H1 (cell line): ENCODE results near the gene CDH26. TPM values are rescaled to one million over a fixed set of nuclear protein-coding genes. Genes with fewer than 3 reads are reported as not detected.

Source experiments
- CTCF ChIA-PET: fragments of 300-600 bp; sonication (Branson Sonifier 250); formaldehyde crosslinking; loops from one replicate; lab custom pipeline; 2021; ENCODE audit not compliant: partially characterized antibody; lab: Charles Lee
- POLR2A ChIA-PET: fragments of 300-600 bp; sonication (Branson Sonifier 250); formaldehyde crosslinking; loops from one replicate; lab custom pipeline; 2021; ENCODE audit warnings: inconsistent platforms; ENCODE audit not compliant: partially characterized antibody; lab: Charles Lee
- DNase-seq, 2 experiments: peaks; one replicate each; pipeline versions ENCODE4 v3.0.0 to v3.0.0-alpha.2; 2010 to 2022; ENCODE audit warnings: low spot score in 2 of 2, low read depth in 1 of 2, mixed read lengths in 1 of 2
- FAIRE-seq: peaks from 2 replicates; lab custom pipeline; 2011; peaks lifted over from hg19 to GRCh38; lab: Jason Lieb, UNC
- H2AFZ ChIP-seq: 2 replicates; pipeline ENCODE4 v1.8.1; 2012; ENCODE audit warnings: low read length, inconsistent platforms
- H2AK5ac ChIP-seq: 2 replicates; pipeline ENCODE4 v1.6.1; 2013; ENCODE audit warnings: low read depth, low read length
- H2BK120ac ChIP-seq: replicated peaks from 2 replicates; pipeline ENCODE3; 2013; ENCODE audit warnings: low read depth, low read length, inconsistent platforms
- H2BK12ac ChIP-seq: 2 replicates; pipeline ENCODE4 v1.6.1; 2013; ENCODE audit warnings: low read depth, low read length
- H2BK15ac ChIP-seq: 2 replicates; pipeline ENCODE4 v1.6.1; 2013; ENCODE audit warnings: low read length
- H2BK20ac ChIP-seq: 2 replicates; pipeline ENCODE4 v1.6.1; 2013; ENCODE audit warnings: low read length
- H2BK5ac ChIP-seq: 2 replicates; pipeline ENCODE4 v1.6.1; 2013; ENCODE audit warnings: low read depth, low read length
- H3K14ac ChIP-seq: 2 replicates; pipeline ENCODE4 v1.6.1; 2013; ENCODE audit warnings: inconsistent platforms; ENCODE audit not compliant: insufficient read length
- H3K18ac ChIP-seq: 2 replicates; pipeline ENCODE4 v1.6.1; 2013; ENCODE audit warnings: low read length; ENCODE audit errors: extremely low read depth
- H3K23ac ChIP-seq: 2 replicates; pipeline ENCODE4 v1.6.1; 2013; ENCODE audit warnings: inconsistent platforms; ENCODE audit not compliant: insufficient read length
- H3K23me2 ChIP-seq: 2 replicates; pipeline ENCODE4 v1.6.1; 2013; ENCODE audit warnings: low read depth, low read length
- H3K27ac ChIP-seq: 2 replicates; pipeline ENCODE4 v1.6.1; 2011; ENCODE audit warnings: low read depth, low read length, inconsistent platforms
- H3K27me3 ChIP-seq, 4 experiments: replicated peaks in 1 of 4; 1 replicate in 1 of 4; 2 replicates in 3 of 4; pipeline versions ENCODE4 v1.6.1 to v1.8.1; 2011 to 2013; ENCODE audit warnings: low read length in 3 of 4, mild to moderate bottlenecking in 3 of 4, inconsistent platforms in 2 of 4, mixed read lengths in 2 of 4, moderate library complexity in 1 of 4; ENCODE audit not compliant: control insufficient read depth in 3 of 4, insufficient read depth in 3 of 4; ENCODE audit errors: extremely low read depth in 1 of 4
- H3K36me3 ChIP-seq, 4 experiments: 2 replicates each; pipeline versions ENCODE4 v1.6.1 to v1.8.1; 2011 to 2013; ENCODE audit warnings: mild to moderate bottlenecking in 4 of 4, low read length in 3 of 4, moderate library complexity in 2 of 4, control low read depth in 1 of 4, inconsistent platforms in 1 of 4; ENCODE audit not compliant: insufficient read depth in 4 of 4, control insufficient read depth in 2 of 4
- H3K4ac ChIP-seq: replicated peaks from 2 replicates; pipeline ENCODE3; 2013; ENCODE audit warnings: low read length, low read depth, mixed read lengths, inconsistent platforms; ENCODE audit not compliant: insufficient read length
- H3K4me1 ChIP-seq, 4 experiments: replicated peaks in 1 of 4; 1 replicate in 1 of 4; 2 replicates in 3 of 4; pipeline versions ENCODE4 v1.6.1 to v1.8.1; 2011 to 2013; ENCODE audit warnings: low read length in 3 of 4, inconsistent platforms in 2 of 4, mixed read lengths in 1 of 4; ENCODE audit not compliant: insufficient read depth in 4 of 4, control insufficient read depth in 3 of 4
- H3K4me2 ChIP-seq, 2 experiments: 2 replicates each; pipeline versions ENCODE4 v1.6.1 to v1.8.1; 2011 to 2013; ENCODE audit warnings: low read depth in 2 of 2, low read length in 2 of 2, control low read depth in 1 of 2, inconsistent platforms in 1 of 2, mild to moderate bottlenecking in 1 of 2; ENCODE audit not compliant: insufficient read depth in 1 of 2
- H3K4me3 ChIP-seq, 4 experiments: fragments of 200-600, 300-600 bp in 1 of 4; sonication (generic), shearing (Covaris generic), sonication (Bioruptor Twin) in 1 of 4; 2 replicates each; pipeline versions ENCODE4 v1.5.1 to v1.8.1; 2011 to 2016; ENCODE audit warnings: low read length in 4 of 4, low read depth in 3 of 4, control low read depth in 2 of 4, inconsistent platforms in 2 of 4, mild to moderate bottlenecking in 2 of 4, mixed read lengths in 1 of 4, moderate library complexity in 1 of 4; ENCODE audit not compliant: insufficient read depth in 2 of 4; ENCODE audit errors: extremely low read depth in 1 of 4
- H3K56ac ChIP-seq: replicated peaks from 2 replicates; pipeline ENCODE3; 2013; ENCODE audit warnings: low read depth, mild to moderate bottlenecking, mixed read lengths, low read length, inconsistent platforms; ENCODE audit not compliant: insufficient read length
- H3K79me1 ChIP-seq: 2 replicates; pipeline ENCODE4 v1.6.1; 2013; ENCODE audit warnings: low read depth, low read length, control low read depth
- H3K79me2 ChIP-seq, 2 experiments: 2 replicates each; pipeline versions ENCODE4 v1.6.1 to v1.8.1; 2012 to 2013; ENCODE audit warnings: low read length in 2 of 2, mild to moderate bottlenecking in 2 of 2, inconsistent platforms in 1 of 2; ENCODE audit not compliant: insufficient read depth in 2 of 2, control insufficient read depth in 1 of 2
- H3K9ac ChIP-seq, 4 experiments: replicated peaks in 1 of 4; 1 replicate in 1 of 4; 2 replicates in 3 of 4; pipeline versions ENCODE4 v1.6.1 to v1.8.1; 2011 to 2013; ENCODE audit warnings: low read depth in 3 of 4, low read length in 3 of 4, control low read depth in 2 of 4, mild to moderate bottlenecking in 2 of 4, moderate library complexity in 2 of 4, inconsistent platforms in 1 of 4; ENCODE audit errors: extremely low read depth in 1 of 4
- H3K9me3 ChIP-seq, 2 experiments: 2 replicates each; pipeline versions ENCODE4 v1.6.1 to v1.8.1; 2012 to 2013; ENCODE audit warnings: mild to moderate bottlenecking in 2 of 2, moderate library complexity in 2 of 2, control low read depth in 1 of 2, inconsistent platforms in 1 of 2, low read depth in 1 of 2, low read length in 1 of 2, mixed read lengths in 1 of 2; ENCODE audit not compliant: insufficient read depth in 2 of 2
- H4K20me1 ChIP-seq, 2 experiments: replicated peaks in 1 of 2; 2 replicates each; pipeline versions ENCODE3 to v1.8.1; 2011 to 2013; ENCODE audit warnings: inconsistent platforms in 2 of 2, low read length in 2 of 2, mild to moderate bottlenecking in 1 of 2; ENCODE audit not compliant: insufficient read depth in 2 of 2, control insufficient read depth in 1 of 2
- H4K5ac ChIP-seq: 2 replicates; pipeline ENCODE4 v1.6.1; 2013; ENCODE audit warnings: low read length, low read depth, mixed read lengths, inconsistent platforms; ENCODE audit not compliant: insufficient read length
- H4K8ac ChIP-seq: 2 replicates; pipeline ENCODE4 v1.8.0; 2013; ENCODE audit warnings: mild to moderate bottlenecking, moderate library complexity, low read length, inconsistent platforms; ENCODE audit not compliant: insufficient read depth; ENCODE audit errors: extremely low read depth
- H4K91ac ChIP-seq: replicated peaks from 2 replicates; pipeline ENCODE3; 2013; ENCODE audit warnings: low read length, mixed read lengths, inconsistent platforms; ENCODE audit not compliant: insufficient read length
- whole genome bisulfite sequencing, 2 experiments: shearing (Covaris generic) in 1 of 2; methylation state at CpG; one replicate each; pipeline versions ENCODE4 v1.1.6 to v1.1.7; 2013 to 2015; ENCODE audit warnings: low lambda C conversion rate in 2 of 2, mixed read lengths in 2 of 2, inconsistent platforms in 1 of 2, low coverage in 1 of 2, missing lambda C conversion rate in 1 of 2; ENCODE audit not compliant: insufficient replicate concordance in 2 of 2, insufficient coverage in 1 of 2, insufficient read length in 1 of 2; ENCODE audit errors: extremely low coverage in 1 of 2, missing lambda C conversion rate in 1 of 2; 5-methylcytosine and 5-hydroxymethylcytosine counted together
- polyA plus RNA-seq, 7 experiments: library from polyadenylated mRNA; depleted of rRNA in 3 of 7; stranded (reverse) in 5 of 7; unstranded in 2 of 7; fragments of >200 nt in 5 of 7; fragments of 200-250 nt in 2 of 7; gene quantifications; 1 replicate in 5 of 7; 2 replicates in 1 of 7; 4 replicates in 1 of 7; pipeline versions ENCODE4 v1.2.1 to v1.2.3, GENCODE V29; 2011 to 2013; ENCODE audit warnings: missing spikeins in 2 of 7, mixed read lengths in 2 of 7
- total RNA-seq: library from RNA; stranded (reverse); fragmentation: NEBNext Ultra II Directional; extraction: Animal tissue kit (Norgen Biotek cat#: 25700); gene quantifications from 2 replicates; pipeline ENCODE4 v1.2.1, GENCODE V29; 2021

CDH26 gene
- total and polyA plus RNA-seq, 2 of the 8 experiments (the other 6 are each of a cell fraction or from before 2014, with no cell fraction given), result 1.5 to 1.7 TPM

DNA sequence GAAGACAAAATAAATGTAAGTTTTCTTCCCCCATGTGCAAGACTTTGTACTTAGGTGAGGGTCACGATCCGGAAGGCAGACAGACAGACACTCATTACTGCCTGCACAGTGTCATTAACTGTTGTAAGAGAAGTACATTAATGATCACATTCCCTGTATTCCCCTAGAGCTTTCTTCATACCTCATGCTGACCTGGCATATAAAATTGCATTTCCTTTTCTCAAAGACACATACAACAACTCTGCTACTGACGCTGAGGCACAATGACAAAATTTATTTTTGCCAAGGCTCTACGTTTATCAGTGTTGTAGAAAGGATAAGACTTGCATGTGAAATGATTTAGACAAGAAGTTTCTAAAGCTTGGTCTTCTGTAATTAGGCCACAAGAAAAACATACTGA lies 21.8 kb upstream of the CDH26 start:
- H2BK20ac ChIP-seq, result no peak overlapping the region
- no peak overlapping the region for H3K23ac ChIP-seq
- ChIA-PET CTCF (interaction anchor here (1.1 to 3.5 kb wide), 5 partner anchors 9 to 825 kb away, joined by 3 to 23 read pairs (median 3); no protein-coding TSS in a partner anchor), POLR2A (no interaction called here)
- 93% methylated on average over 4 of the region's 4 CpGs; no CpG with 5 or more reads in 1 of the 2 experiments for WGBS, 2 experiments
- H3K79me2 ChIP-seq, result no peaks in the 10 kb centered on the region; a peak in 1 of 4 replicates
- H4K5ac ChIP-seq, result no peak overlapping the region
- no peak overlapping the region for H3K4ac ChIP-seq
- no peak overlapping the region for H2BK15ac ChIP-seq
- no peak overlapping the region for H3K4me3 ChIP-seq
- no peak overlapping the region for H2BK5ac ChIP-seq
- no peak overlapping the region for H2AK5ac ChIP-seq
- DNase-seq (no peak), FAIRE-seq (no peak)
- no peak overlapping the region for H2BK12ac ChIP-seq
- H3K14ac ChIP-seq, result no peak overlapping the region
- no peak overlapping the region for H3K56ac ChIP-seq
- H3K27ac ChIP-seq, result no peak overlapping the region
- H4K8ac ChIP-seq, result no peak overlapping the region
- peaks cover 18% of the 10 kb centered on the region for H3K23me2 ChIP-seq
- H3K27me3 ChIP-seq, result peaks cover 9 to 38% (median 30%) of the 10 kb centered on the region in 4 experiments
- H4K91ac ChIP-seq, result no peak overlapping the region
- no peak overlapping the region for H3K18ac ChIP-seq
- H4K20me1 ChIP-seq, result peaks cover 0 to 7% of the 10 kb centered on the region in 2 experiments
- H3K9ac ChIP-seq, result no peak overlapping the region
- H3K4me1 ChIP-seq, result peaks cover 0 to 4% (median 2%) of the 10 kb centered on the region in 4 experiments; a peak in 4 of 7 replicates
- H3K36me3 ChIP-seq, result peaks cover 0 to 13% (median 0%) of the 10 kb centered on the region in 4 experiments; a peak in 2 of 8 replicates
- no peak overlapping the region for H2BK120ac ChIP-seq
- H2AFZ ChIP-seq, result no peak overlapping the region
- H3K4me2 ChIP-seq, result no peak overlapping the region
- peaks cover 5 to 19% of the 10 kb centered on the region in 2 experiments; a peak in 3 of 4 replicates for H3K9me3 ChIP-seq
- no peaks in the 10 kb centered on the region for H3K79me1 ChIP-seq
